GM19468 (cell line): ENCODE data around the gene UQCC2.

Source experiments
- ATAC-seq: cut with Tn5 transposase; IDR thresholded peaks from one replicate; pipeline ENCODE4 v1.9.1; 2021; ENCODE audit warnings: mild to moderate bottlenecking, moderate library complexity, moderate number of reproducible peaks; ENCODE audit not compliant: unreplicated experiment; ENCODE audit errors: extremely low read depth

Gene UQCC2

DNA sequence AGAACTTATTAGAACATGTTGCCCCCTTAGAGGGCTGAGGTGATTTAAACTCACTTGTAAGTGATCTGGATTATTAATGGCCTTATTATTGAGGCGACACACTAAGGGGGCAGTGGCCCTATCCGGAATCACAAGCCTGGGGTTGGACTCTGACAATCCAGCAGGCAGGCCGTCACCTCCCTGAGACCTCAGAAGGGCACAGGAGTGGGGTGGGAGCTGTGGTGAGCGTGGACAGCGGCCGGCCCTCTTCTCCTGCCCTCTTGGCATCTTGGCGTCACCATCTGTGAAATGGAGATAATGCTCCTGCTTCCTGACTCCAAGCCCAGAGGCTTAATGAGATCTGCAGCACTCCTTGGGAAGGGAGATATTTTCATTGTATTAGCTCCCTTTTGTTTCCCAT, 15.6 kb upstream of the UQCC2 start:
- no peak for ATAC-seq

DNA sequence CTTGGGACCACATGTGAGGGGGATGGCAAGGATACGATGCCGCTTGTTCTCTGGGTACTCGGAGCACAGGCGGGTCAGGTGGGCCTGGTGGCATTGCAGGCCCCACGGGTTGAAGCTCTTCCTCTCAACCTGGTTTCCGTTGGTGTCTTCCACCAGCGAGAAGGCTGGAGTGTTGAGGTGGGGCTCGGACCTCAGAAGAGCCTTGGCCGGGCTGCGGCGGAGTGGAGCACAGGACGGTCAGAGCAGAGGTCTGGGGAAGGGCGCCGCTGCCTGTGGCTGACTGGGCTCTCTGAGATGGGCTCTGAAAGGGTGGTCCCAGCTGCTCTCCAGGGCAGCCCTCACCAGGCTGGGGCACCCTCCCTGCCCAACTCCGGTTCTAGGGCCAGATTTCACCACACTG, 15.2 kb upstream of the UQCC2 start:
- no peak for ATAC-seq

DNA sequence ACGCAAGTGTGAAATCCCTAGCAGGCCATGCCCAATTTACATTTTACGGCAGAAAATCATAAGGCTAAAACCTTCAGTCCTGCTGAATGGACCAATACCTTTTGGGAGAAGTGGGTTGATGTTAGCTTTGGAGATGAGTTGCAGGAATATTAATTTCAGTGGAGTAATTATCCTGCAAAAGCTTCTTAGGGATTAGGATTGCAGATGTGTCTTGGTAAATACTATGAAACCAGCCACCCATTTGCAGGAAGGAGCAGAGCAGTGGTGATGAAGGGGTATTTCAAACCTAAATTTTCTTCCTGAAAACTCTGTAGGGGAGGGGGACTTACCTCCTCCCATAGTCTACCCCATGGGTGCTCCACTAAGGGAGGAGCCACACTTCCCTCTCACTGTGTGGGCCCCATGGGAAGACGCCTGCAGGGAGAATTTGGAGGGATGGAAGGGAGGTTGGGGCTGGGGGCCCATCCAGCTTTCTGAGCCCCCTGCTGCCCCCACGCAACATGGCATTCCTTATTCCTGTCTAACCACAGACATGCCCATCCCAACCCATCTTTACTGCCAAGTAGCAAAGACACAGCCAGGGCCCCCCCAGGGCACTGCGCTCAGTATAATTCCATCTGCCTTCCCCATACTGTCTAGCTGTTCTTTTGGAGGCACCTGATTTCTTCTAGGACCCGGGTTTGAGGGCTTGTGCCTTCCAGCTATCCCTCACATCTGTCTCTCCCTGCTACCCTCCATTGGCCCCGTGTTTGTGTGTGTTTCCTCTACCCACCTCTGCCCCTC, 14.6 kb upstream of the UQCC2 start:
- ATAC-seq: no peak

DNA sequence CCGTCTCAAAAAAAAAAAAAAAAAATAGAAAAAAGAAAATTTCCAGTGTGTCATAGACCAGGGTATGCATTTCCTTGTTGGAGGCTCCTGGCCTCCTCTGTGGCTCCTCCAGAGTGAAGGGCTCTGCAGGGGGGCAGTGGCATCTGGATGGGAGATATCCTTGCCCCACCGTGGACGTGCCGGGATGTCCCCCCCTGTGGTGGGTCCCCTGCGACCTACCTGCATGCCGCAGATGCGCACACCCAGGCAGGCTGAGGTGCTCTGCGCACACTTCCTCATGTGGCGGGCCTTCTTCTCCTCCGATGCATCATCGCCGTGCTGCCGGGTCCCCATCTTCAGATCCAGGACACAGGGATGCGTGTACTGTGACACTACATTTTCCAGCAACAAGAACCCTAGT, 13.7 kb upstream of the UQCC2 start:
- ATAC-seq: no peak

DNA sequence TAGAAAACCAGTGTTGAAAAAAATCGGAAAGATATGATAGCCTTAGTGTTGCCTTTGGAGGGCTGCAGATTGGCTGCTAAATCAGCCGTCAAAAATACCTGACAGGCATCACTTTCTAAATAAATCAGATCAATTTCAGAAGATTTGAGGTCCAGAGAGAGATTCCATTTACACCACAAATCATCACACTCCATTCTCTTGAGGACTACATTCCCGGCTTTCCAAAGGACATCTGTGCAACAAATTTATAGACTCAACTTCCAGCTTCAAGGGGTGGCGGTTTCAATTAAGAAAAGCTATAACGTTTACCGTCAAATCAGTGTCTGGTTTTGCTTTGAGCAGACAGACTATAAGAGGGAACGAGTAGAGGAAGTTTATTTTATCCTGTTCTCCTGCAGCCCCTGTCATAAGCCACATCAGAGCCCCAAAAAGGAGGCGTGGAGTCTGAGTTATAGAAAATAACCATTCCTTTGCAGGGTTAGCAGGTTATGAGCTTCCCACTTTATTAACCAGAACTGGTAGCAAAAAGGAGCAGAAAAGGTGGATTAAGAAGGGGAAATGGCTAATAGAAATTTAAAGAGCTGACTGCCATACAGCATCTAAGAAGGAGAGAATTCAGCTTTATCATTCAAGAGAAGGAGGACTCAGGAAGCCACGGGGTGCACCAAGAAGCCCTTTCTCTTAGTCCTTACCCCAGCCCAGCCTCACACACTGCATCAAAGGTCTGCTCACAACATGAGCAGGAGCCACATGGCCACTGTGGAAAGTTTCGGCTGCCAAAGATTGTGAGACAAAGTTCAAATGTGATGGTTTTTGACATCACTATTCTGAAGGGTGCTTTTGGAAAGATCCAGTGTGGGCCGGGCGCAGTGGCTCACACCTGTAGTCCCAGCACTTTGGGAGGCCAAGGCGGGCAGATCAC, 12.9 kb upstream of the UQCC2 start:
- ATAC-seq: no peak

DNA sequence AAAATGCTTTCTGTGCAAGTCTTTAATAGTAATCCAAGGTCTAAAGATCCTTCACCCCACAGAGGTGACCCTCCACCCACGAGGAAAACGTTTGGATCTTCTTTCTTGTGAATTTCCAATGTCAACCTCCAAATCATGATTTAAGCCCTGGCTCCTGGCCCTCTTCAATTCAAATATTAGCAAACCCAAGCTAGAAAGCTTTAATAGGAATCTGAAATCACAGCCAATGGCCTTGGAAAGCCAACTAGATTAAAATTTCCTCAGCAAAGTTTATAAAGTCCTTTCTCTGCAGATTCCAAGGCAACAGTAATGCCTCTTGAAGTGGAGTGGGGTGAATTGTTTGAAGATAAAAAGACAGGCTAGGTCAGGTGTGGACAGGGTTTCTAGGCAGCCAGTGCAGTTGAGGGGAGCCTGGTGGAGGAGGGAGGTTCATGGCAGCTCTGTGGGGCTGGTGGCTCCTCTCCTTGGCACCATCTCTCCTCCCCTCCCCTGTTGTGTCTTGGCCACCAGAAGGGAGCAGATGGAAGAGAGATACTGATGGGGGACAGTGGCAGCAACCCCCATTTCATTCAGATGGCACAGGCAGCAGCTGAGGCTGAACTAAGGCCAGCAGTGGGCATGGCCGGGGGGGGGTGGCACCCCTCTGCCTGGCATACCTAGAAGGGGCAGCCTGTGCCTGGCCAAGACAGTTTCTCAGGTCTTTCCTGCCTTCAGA, 12.0 kb upstream of the UQCC2 start:
- ATAC-seq: no peak

DNA sequence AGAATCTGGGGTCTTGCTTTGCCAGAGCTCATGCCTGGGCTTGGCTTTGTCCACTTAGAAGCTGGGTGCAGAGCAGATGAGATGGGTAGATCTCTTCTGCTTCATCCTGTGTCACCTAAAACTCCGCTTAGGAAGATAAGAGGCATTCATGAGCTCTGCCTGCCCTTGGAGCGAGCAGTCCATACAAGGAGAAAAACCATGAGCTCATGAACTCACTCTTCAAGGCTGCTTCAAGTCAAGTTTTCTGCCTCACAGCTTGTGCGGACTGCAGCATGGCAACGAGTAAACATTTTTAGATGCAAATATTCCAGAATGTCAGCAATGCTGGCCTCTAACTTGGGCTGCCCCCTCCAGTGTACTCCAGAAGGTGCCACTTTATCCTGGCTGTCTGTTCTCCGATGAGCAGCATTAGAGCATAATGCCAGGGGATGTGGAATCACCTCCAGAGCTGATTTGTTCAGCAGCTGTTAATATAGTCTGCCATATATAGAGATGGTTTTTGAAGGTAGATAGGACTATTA, 10.7 kb upstream of the UQCC2 start:
- ATAC-seq: no peak

DNA sequence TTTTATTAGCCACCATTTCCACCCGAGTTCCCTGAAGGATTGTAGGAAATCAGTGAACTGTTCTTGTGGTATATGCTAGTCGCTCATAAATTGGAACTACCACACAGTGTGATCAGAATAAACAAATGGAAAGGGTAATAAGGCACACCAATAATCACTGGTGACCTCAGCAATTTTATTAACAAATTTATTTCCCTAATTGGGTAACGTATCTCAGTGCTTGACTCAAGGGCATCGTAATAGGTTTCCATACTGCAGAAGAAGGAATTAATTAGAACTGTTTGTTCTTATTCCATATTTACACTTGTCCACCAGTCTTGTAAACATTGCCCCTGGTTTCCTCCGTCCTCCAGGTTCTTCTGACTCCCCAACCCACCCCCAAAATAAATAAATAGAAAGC, 10.0 kb upstream of the UQCC2 start:
- no peak for ATAC-seq

DNA sequence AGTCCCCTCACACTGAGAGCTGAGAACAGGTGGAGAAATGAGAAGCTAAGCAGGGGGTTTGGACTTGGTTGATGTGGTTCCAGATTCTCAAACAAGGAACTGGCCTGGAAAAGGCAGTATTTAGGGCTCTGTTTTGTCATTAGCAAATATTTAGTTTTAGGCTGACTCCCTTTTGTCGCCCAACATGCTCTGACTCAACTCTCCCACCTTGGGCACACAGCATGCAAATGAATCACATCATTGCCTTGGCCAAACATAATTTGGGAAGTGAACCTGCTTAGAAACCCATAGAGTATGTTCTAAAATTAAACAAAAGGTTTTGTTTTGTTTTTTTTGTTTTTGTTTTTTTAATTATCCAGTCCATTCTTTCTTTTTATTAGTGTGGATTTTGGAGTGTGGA, 9.5 kb upstream of the UQCC2 start:
- ATAC-seq: no peak

DNA sequence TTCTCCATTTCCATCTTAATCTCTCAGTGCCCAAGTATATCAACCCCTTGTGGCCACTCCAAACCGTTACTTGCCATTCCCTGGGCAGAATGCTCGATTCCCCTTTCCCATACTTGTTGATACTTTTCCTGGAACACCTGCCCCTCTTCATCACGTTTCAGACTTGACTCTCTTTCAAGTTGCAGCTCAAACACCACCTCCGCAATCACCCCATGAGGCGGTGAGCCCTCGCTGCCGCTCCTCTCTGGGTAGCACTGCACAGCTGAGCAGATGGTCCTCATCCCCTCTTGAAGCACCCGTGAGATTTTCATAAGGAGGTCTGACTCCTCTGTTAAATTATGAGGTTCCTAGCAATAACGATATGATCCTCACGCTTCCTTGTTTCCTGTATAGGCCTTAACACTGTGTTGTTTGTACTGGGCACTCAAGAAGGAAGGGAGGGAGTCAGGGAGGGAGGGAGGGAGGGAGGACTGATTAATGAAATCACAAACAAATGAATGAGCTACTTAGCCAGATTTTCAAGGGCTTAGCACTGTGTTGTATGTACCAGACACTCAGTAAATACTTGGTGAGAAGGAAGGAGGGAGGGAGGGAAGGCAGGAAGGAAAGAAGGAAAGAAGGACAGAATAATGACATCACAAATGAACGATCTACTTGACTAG, 8.0 kb upstream of the UQCC2 start:
- no peak for ATAC-seq

DNA sequence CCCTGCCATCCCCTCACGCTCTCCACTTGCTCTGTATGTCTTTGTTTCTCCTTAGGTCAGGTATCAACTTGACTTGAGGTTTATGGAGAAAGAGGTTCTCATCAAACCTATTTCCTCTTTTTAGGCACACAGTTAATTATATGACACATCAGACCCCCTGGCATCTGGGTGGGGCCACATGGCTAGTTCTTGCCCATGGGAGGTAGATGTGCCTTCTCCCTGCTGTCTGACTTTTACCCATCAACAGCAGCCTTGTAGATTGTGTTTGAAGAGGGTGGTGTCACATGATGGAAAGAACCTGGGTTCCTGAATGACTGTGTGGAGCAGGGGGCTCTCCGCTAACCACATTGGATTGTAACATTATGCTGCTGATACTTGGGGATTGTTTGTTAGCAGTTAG, 7.2 kb upstream of the UQCC2 start:
- no peak for ATAC-seq

DNA sequence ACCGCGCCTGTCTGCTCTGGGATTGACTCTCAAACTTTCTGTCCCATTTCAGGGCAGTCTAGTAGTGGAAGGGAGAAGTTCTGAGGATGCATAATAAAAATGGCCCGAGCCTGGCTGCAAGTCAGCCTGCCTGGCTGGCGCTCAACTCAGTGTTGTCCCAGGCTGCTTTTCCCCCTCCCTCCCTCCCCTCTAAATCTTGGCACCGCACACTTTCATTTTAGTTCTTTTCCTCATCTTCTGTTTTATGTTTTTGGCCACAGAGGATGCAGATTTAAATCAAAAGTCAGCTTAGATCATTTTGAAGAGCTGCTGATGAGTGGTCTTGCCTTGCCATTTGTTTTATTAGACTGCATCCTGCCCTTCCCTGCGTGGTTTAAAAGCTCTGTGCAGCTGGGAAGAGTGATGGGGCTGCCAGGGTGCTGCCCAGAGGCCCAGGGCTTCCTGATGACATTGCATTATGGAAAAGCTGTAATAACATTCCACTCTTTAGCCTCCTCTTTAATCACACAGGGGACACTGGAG, 6.5 kb upstream of the UQCC2 start:
- ATAC-seq: no peak

DNA sequence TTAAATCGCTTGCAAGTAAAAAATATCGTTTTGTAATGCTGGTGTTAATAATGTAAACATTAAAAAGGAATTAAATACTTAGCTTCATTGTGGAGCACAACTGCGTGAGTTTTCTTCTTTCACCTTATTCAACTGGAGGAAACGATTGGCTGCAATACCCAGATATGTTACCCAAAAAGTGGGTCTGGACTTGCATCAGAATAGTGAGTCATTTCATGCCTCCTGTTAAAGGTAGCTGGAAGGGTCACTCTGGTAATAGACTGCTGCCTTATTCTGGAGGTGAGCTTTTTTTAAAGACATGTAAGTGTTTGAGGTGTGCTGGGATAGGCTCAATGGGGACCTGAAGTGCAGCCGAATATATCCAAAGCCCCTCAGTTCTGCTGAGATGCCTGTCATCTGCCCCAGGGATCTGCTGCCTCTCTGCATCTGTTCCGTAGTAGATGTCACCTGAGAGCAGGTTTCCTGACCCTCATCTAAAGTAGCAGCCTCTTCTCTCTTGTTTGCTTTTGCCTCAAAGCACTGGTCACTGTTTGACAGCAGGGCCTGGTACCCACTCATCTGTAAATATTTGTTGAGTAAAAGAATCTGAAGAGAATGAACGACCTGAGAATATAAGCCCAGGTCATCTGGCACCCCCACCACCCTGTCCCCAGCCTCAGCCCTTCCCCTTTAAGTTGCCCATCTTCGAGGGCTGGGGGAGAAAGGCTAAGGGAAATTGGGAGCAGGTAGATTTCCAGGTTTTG, 5.6 kb upstream of the UQCC2 start:
- ATAC-seq: no peak

DNA sequence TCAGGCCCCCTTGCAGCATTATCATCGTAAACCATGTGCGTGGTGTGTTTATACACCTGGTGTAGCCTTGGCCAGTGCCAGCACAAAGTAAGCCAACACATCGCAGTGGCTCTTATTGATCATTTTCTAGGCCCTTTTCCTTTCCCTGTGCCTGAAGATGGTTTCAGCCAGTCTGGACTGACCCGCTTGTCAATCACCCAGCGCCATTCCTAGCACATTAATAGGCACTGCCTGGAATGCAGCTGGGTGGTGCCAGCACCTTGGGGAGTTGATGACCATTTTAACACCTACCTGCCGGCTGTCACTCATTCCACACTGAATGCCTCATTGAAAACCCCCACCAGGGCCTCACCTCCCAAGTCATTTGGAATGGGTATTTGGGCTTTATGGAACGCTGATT, 4.9 kb upstream of the UQCC2 start:
- ATAC-seq: no peak

DNA sequence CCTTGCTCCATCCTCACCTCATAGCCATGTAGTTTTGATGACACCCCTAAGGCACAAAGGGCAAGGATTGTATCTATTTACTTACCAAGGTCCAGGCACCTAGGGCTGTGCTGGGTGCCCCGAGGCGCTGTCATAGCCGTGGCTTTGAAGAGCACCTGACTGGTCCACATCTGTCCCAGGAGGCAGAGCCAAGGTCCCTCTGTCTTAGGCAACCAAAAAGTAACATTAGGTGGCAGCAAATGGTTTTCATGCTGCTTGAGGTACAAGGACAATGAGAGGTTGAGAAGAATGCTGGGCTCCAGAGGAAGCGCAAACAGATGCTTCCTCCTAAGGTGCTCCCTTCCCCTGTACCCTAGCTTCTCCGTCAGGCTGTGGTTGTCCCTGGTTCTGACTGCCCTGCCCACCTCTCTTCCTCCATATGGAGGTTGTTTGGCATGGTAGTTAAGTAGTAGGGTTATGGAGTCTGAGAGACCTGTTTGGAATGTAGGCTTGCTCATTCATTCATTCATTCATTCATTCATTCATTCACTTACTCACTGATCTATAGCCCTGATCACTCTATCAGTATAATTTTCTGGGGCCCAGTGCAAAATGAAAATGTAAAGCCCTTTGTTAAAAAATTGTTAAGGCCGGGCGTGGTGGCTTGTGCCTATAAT, 3.0 kb upstream of the UQCC2 start:
- ATAC-seq: no peak

DNA sequence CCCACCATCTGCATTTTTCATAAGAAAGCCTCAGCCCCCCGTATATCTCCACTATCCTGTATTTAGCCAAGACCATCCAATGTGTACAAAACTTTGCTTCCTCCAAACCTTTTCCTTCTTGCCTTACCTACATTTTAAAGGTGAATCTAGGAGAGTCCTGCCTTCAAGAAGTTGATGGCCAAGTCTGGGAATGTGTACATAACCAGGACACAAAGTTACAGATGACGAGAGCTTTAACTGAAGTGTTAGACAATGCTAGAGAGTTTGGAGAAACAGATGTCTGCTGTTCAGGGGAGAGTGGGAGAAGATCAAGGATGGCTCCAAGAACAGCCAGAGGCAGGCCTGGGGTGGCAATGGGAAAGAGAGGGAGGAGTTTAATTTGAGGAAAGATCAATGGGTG, 2.3 kb upstream of the UQCC2 start:
- ATAC-seq: no peak

DNA sequence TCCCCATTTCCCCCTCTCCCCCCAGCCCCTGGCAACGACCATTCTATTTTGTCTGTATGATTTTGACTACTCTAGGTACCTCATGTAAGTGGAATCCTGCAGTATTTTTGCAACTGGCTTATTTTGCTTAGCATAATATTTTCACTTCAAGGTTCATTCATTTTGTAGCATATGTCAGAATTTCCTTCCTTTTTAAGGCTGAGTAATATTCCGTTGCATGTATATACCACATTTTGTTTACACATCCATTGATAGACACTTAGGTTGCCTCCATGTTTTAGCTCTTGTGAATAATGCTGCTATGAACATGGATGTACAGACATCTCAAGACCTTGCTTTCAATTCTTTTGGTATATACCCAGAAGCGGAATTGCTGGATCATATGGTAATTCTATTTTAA, 1.4 kb upstream of the UQCC2 start:
- ATAC-seq: no peak

DNA sequence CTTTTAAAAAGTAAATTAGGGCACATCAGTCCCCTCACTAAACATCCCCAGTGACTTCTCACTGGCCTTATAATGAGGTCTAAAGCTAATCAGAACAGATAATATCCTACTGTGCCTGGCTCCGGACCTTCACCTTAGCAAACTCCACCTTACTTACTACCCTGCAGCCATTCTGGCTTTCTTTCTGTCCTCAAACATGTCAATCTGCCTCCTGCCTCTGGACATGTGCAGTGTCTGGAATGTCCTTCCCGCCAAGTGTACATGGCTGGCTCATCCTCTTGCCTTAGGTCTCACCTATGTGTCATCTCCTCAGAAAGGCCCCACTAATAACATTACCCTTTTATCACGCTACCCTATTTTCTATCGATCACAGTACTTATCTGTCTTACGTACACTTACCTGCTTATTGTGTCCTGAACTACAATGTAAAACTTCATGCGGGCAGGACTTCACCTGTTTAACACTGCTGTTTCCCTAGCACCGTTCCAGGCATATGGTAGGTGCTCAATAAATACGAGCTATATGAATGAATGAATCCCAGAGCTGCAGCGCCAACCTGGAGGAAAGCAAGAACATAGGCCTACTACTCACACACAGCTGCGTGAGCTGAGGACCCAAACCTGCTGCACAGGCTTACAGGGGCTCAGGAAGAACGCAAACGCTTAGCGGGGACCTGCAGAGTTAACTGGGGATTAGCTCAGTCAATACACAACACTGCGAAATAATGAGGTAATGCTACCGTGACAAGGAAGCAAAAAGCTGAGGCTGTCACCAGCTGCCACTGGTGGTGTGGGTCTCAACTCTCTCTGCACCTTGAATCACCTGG, 991 bp downstream of the UQCC2 start:
- no peak for ATAC-seq
